GM19240 (cell line): Measurements from ENCODE around the gene C1QL3.
A peak's percentile ranks its signal among the peaks of the same experiment; 100 is the strongest.

ENCODE experiments used
- DNase-seq: peaks from one replicate; pipeline ENCODE4 v3.0.0; 2011; ENCODE audit warnings: low spot score; ENCODE audit not compliant: insufficient read length

Gene C1QL3

GRCh38 chr10:16521311-16522016 is at the start of gene C1QL3:
Gene C1QL3, minus strand, starts transcription at chr10:16521879. Its CDS starts 814 bp downstream, at chr10:16521065.
- no peak for DNase-seq

GRCh38 chr10:16570731-16571130 is 49.1 kb upstream of the C1QL3 start:
- no peak for DNase-seq

GRCh38 chr10:16566202-16566805 is 44.6 kb upstream of the C1QL3 start:
- no peak for DNase-seq

GRCh38 chr10:16565604-16566003 is 43.9 kb upstream of the C1QL3 start:
- DNase-seq: no peak

GRCh38 chr10:16562891-16563290 is 41.2 kb upstream of the C1QL3 start:
- no peak for DNase-seq

- DNase-seq: no peak
Observed at GRCh38 chr10:16559236-16559773, 37.6 kb upstream of the C1QL3 start.

- DNase-seq: no peak
Observed at GRCh38 chr10:16547973-16548372, 26.3 kb upstream of the C1QL3 start.

GRCh38 chr10:16545116-16545736 is 23.5 kb upstream of the C1QL3 start:
- DNase-seq: peak; percentile 44

GRCh38 chr10:16544591-16544990 is 22.9 kb upstream of the C1QL3 start:
- no peak for DNase-seq

GRCh38 chr10:16544099-16544498 is 22.4 kb upstream of the C1QL3 start:
- no peak for DNase-seq

GRCh38 chr10:16536155-16536554 is 14.5 kb upstream of the C1QL3 start:
- no peak for DNase-seq

GRCh38 chr10:16529853-16530252 is 8.2 kb upstream of the C1QL3 start:
- no peak for DNase-seq

- no peak for DNase-seq
Observed at GRCh38 chr10:16527452-16527851, 5.8 kb upstream of the C1QL3 start.

GRCh38 chr10:16520900-16521299 is 779 bp downstream of the C1QL3 start:
- DNase-seq: no peak

- DNase-seq: no peak
Observed at GRCh38 chr10:16519908-16520861, 1.5 kb downstream of the C1QL3 start.

GRCh38 chr10:16519250-16519907 is 2.3 kb downstream of the C1QL3 start:
- no peak for DNase-seq

GRCh38 chr10:16518822-16519221 is 2.9 kb downstream of the C1QL3 start:
- no peak for DNase-seq

GRCh38 chr10:16510843-16511242 is 10.8 kb downstream of the C1QL3 start:
- DNase-seq: no peak

- no peak for DNase-seq
Observed at GRCh38 chr10:16509996-16510395, 11.7 kb downstream of the C1QL3 start.

GRCh38 chr10:16505161-16505560 is 16.5 kb downstream of the C1QL3 start:
- no peak for DNase-seq

GRCh38 chr10:16497911-16498310 is 23.8 kb downstream of the C1QL3 start:
- no peak for DNase-seq
